Calu3 (cell line): ENCODE measurements around the gene CCNK. TPM values are rescaled to one million over a fixed set of nuclear protein-coding genes. Genes with fewer than 3 reads are reported as not detected.

Experiments used
- BruUV-seq: library from RNA; stranded (reverse); fragments of 400-500 nt; replicated peaks from 2 replicates; lab custom pipeline; 2021; lab: Mats Ljungman, UMichigan
- CTCF ChIA-PET: fragments of 300-600 bp; sonication (Branson Sonifier 250); formaldehyde crosslinking; loops from one replicate; lab custom pipeline; 2022; ENCODE audit warnings: antibody characterized with exemption; lab: Charles Lee
- DNase-seq: peaks from one replicate; pipeline ENCODE4 v3.0.0; 2022
- H3K27ac Mint-ChIP-seq: one replicate; pipeline ENCODE4 v1.8.0; 2022; ENCODE audit warnings: mixed read lengths; ENCODE audit not compliant: unreplicated experiment
- H3K27me3 Mint-ChIP-seq: one replicate; pipeline ENCODE4 v1.8.0; 2022; ENCODE audit warnings: mixed read lengths; ENCODE audit not compliant: unreplicated experiment
- H3K36me3 Mint-ChIP-seq: one replicate; pipeline ENCODE4 v1.8.0; 2022; ENCODE audit warnings: mild to moderate bottlenecking, moderate library complexity, mixed read lengths; ENCODE audit not compliant: insufficient read depth, unreplicated experiment
- H3K4me1 Mint-ChIP-seq: one replicate; pipeline ENCODE4 v1.8.0; 2022; ENCODE audit warnings: mild to moderate bottlenecking, low read depth, mixed read lengths; ENCODE audit not compliant: unreplicated experiment
- H3K4me3 Mint-ChIP-seq: one replicate; pipeline ENCODE4 v1.8.0; 2022; ENCODE audit warnings: mild to moderate bottlenecking, low read depth, moderate library complexity, mixed read lengths; ENCODE audit not compliant: unreplicated experiment
- H3K9me3 Mint-ChIP-seq: one replicate; pipeline ENCODE4 v1.8.0; 2022; ENCODE audit warnings: low read depth, mixed read lengths; ENCODE audit not compliant: unreplicated experiment
- CTCF ChIP-seq: fragments of 200-600 bp; IDR thresholded peaks from one replicate; pipeline ENCODE4 v1.8.0; 2022; ENCODE audit warnings: antibody characterized with exemption; ENCODE audit not compliant: unreplicated experiment
- intact Hi-C: fragments of 100-400 bp; cut with micrococcal nuclease; formaldehyde crosslinking; loops from one replicate; pipeline ENCODE4 v1.10.0; 2022; ENCODE audit not compliant: unreplicated experiment
- total RNA-seq: library from RNA; stranded (reverse); gene quantifications from 2 replicates; pipeline ENCODE4 v1.2.3, GENCODE V29; 2022

The CCNK gene
- total RNA-seq, 1 experiment from 2014 or later: 71.5 TPM

- BruUV-seq: no TSS peak
- intact Hi-C loops: no loop called here
- Mint-ChIP-seq H3K4me1 (peaks cover 11% of the 10 kb centered on the region), H3K4me3 (no peak overlapping the region), H3K9me3 (no peaks in the 10 kb centered on the region), H3K36me3 (no peaks in the 10 kb centered on the region), H3K27ac (no peak overlapping the region), H3K27me3 (no peaks in the 10 kb centered on the region)
- CTCF ChIA-PET: no interaction called here
- TF ChIP-seq CTCF: no peak
- no peak for DNase-seq
These were observed 65.1 kb downstream of the CCNK start for GRCh38 chr14:99546234-99546879.

GRCh38 chr14:99548255-99548654 lies 67.0 kb downstream of the CCNK start:
- Mint-ChIP-seq H3K4me3 (no peak overlapping the region), H3K27me3 (no peaks in the 10 kb centered on the region), H3K9me3 (no peaks in the 10 kb centered on the region), H3K27ac (no peak overlapping the region), H3K36me3 (no peaks in the 10 kb centered on the region), H3K4me1 (peaks cover 9% of the 10 kb centered on the region)
- intact Hi-C loops: no loop called here
- CTCF ChIA-PET: interaction anchor here (0.6 kb wide), 1 partner anchor 172 kb away, joined by 4 read pairs; no protein-coding TSS in a partner anchor
- no TSS peak for BruUV-seq
- no peak for TF ChIP-seq CTCF
- DNase-seq: no peak

GRCh38 chr14:99548871-99549515 lies 67.8 kb downstream of the CCNK start:
- CTCF ChIA-PET: no interaction called here
- H3K4me3 Mint-ChIP-seq: no peak overlapping the region
- H3K27ac Mint-ChIP-seq: no peak overlapping the region

GRCh38 chr14:99549684-99550083 lies 68.5 kb downstream of the CCNK start:
- no peak for TF ChIP-seq CTCF
- H3K27ac Mint-ChIP-seq: no peak overlapping the region

More at GRCh38 chr14:99548871-99549515, 67.8 kb downstream of the CCNK start:
- Mint-ChIP-seq H3K4me1 (peaks cover 13% of the 10 kb centered on the region), H3K36me3 (no peaks in the 10 kb centered on the region), H3K9me3 (no peaks in the 10 kb centered on the region), H3K27me3 (no peaks in the 10 kb centered on the region)
- no TSS peak for BruUV-seq
- intact Hi-C loops: no loop called here
- no peak for TF ChIP-seq CTCF
- no peak for DNase-seq

More at GRCh38 chr14:99549684-99550083, 68.5 kb downstream of the CCNK start:
- Mint-ChIP-seq H3K27me3 (no peaks in the 10 kb centered on the region), H3K4me1 (peaks cover 20% of the 10 kb centered on the region), H3K4me3 (no peak overlapping the region), H3K36me3 (no peaks in the 10 kb centered on the region), H3K9me3 (no peaks in the 10 kb centered on the region)
- no TSS peak for BruUV-seq
- DNase-seq: no peak
- intact Hi-C loops: no loop called here
- CTCF ChIA-PET: no interaction called here
